Inflammatory macrophage treated with lipopolysaccharide for 4 hours (primary cell): ENCODE measurements around the gene STAT5A.
"Not testable (repeated sequence)": the region's sequence is repeated elsewhere in the genome, so short reads cannot be mapped to it uniquely, and the experiment has no call there.

ENCODE experiments used
- DNase-seq: peaks from one replicate; pipeline ENCODE4 v3.0.0-alpha.2; 2020

The STAT5A gene

GRCh38 chr17:42286411-42287221 is 1.7 kb upstream of the STAT5A start:
- peak; percentile 41 for DNase-seq

GRCh38 chr17:42287305-42287976 is 857 bp upstream of the STAT5A start:
- peak; percentile 64 for DNase-seq

DNA sequence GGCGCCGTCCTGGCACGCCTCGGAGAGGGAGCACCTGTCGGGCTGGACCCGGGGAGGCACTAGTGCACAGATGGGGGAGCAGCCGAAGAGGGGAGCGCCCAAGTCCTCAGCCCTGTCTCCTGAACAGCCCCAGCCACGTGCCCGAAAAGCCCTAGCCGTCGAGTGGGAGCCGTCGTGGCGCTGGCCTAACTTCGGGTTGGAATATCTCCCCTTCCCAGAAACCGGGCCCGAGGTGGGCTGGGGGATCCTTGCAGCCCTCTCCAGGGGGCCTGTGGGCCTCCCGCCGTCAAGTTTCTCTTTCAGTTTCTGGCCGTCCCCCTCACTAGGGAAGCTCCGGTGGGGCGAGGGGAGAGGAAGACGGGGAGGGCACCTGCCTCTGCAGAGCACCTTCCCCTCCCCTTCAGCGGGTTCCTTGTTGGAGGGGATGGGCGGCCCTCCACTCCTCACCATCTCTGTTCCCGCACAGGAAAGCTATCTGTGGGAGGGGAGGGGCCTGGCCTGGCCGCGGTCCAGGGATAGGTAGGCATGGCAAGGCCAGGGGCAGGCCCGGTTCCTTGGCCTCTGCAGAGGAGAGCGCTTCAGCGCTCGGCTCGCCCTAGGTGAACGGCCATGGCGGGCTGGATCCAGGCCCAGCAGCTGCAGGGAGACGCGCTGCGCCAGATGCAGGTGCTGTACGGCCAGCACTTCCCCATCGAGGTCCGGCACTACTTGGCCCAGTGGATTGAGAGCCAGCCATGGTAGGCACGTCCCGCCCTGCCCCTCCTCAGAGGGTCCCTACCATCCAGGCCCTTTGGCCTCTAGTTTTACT is 709 bp downstream of the STAT5A start:
- peak; percentile 29 for DNase-seq

- DNase-seq: peak; percentile 69
Observed at GRCh38 chr17:42289611-42290181, 1.4 kb downstream of the STAT5A start.

DNA sequence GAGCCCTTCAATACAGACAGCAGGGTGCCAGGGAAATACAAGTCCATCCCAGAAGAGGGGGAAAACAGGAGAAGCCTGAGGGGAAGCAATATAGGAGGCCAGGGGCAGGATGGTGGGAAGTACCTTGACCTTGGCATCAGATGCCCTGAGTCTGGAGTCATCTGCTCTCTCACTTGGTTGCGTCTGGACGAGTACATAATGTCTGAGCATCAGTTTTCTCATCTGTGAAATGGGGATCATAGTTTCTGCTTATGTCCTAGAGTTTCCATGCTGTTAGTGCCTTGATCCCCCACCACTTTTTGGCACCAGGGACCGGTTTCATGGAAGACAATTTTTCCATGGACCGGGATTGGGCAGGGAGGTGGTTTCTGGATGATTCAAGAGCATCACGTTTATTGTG is 2.3 kb downstream of the STAT5A start:
- no peak for DNase-seq

DNA sequence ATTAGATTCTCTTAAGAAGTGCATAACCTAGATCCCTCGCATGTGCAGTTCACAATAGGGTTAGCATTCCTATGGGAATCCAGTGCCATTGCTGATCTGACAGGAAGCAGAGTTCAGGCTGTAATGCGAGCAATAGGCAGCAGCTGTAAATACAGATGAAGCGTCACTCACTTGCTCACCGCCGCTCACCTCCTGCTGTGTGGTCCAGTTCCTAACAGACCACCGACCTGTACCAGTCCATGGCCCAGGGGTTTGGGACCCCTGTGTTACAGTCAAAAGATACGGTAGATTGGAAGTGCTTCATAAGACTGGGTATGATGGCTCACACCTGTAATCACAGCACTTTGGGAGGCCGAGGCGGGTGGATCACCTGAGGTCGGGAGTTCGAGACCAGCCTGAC is 2.8 kb downstream of the STAT5A start:
- no peak for DNase-seq

- DNase-seq: peak; percentile 30
Observed at GRCh38 chr17:42294469-42295398, 6.4 kb downstream of the STAT5A start.

- DNase-seq: no peak
Observed at GRCh38 chr17:42296012-42296411, 7.7 kb downstream of the STAT5A start.

- not testable (repeated sequence) for DNase-seq
Observed at GRCh38 chr17:42297775-42298174, 9.5 kb downstream of the STAT5A start.

- not testable (repeated sequence) for DNase-seq
Observed at GRCh38 chr17:42299361-42299760, 11.1 kb downstream of the STAT5A start.

DNA sequence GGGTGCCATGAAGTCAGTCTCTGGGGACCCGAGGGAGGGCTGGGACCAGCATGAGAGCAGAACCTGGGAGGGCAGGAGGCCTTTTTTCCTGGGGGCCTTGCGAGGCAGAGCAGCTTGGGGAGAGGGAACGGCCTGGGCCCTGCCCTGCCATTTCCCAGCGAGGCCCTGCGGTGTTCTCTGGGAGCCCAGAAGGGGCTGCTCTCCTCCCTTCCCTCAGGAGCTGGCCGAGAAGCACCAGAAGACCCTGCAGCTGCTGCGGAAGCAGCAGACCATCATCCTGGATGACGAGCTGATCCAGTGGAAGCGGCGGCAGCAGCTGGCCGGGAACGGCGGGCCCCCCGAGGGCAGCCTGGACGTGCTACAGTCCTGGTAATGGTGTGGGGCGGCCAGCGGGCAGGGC is 11.6 kb downstream of the STAT5A start:
- not testable (repeated sequence) for DNase-seq

GRCh38 chr17:42301022-42301421 is 12.7 kb downstream of the STAT5A start:
- no peak for DNase-seq

DNA sequence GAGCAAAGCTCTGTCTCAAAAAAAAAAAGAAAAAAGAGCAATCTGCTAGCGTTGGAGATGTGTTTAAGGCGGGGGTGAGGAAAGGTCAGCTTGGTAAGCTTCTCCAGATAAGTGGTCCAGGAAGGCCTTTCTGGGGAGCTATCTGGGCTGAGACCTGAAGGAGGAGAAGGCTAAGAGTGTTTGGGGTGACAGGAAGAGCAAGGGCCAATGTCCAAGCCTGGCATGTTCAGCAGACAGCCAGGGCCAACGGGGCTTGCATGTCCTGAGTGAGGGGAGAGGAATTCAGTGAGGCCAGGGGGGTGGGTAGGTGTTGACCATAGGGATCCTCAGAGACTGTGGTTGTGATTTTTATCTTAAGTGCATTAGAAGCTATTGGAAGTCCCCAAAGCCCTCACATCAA is 15.4 kb downstream of the STAT5A start:
- DNase-seq: no peak

DNA sequence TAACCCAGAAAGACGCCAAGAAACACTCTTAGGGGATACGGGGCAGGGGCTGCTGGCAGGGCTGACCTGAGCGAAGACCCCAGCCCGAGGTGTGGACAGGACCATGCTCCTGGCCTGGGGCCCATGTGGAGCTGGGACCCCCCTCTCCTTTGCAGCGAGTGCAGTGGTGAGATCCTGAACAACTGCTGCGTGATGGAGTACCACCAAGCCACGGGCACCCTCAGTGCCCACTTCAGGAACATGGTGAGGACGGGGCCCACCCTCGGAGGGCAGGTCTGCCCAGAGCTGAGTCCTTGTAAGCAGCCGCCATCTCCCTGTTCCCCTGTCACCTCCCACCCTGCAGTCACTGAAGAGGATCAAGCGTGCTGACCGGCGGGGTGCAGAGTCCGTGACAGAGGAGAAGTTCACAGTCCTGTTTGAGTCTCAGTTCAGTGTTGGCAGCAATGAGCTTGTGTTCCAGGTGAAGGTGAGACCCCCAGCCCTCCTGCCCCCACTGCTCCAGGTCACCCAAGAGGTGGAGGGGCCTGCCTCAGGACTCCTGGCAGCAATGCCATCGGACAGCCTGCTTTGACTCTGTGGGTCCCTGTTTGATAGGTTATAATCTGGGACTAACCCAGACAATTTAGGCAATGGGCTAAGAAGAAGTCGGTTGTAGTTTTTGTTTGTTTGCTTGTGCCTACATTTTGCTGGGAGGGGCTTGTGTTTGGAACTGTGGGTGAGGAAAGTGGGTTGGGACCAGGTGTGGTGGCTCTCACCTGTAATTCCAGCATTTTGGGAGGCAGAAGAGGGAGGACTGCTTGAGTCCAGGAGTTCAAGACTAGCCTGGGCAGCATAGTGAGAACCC is 16.1 kb downstream of the STAT5A start:
- no peak for DNase-seq

DNA sequence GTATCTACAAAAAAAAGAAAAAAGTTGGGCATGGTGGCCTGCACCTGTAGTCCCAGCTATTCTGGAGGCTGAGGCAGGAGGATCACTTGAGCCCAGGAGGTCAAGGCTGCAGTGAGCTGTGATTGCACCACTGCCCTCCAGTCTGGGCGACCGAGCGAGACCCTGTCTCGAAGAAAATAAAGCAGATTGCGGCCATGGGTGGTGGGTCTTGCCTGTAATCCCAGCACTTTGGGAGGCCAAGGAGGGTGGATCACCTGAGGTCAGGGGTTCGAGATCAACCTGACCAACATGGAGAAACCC is 16.7 kb downstream of the STAT5A start:
- not testable (repeated sequence) for DNase-seq

- DNase-seq: no peak
Observed at GRCh38 chr17:42305543-42306384, 17.5 kb downstream of the STAT5A start.

DNA sequence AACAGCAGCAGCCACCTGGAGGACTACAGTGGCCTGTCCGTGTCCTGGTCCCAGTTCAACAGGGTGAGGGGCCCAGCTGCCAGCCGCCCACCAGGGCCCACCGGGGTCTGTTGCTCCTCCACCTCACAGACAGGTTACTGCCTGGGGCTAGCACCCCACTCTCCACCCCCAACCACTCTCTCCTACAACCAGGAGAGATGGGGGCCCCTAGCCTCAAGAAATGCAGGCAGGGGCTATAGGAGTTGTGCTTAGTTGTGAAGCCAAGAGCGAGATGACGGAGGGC is 18.0 kb downstream of the STAT5A start:
- DNase-seq: no peak

GRCh38 chr17:42307362-42307927 is 19.1 kb downstream of the STAT5A start:
- no peak for DNase-seq

DNA sequence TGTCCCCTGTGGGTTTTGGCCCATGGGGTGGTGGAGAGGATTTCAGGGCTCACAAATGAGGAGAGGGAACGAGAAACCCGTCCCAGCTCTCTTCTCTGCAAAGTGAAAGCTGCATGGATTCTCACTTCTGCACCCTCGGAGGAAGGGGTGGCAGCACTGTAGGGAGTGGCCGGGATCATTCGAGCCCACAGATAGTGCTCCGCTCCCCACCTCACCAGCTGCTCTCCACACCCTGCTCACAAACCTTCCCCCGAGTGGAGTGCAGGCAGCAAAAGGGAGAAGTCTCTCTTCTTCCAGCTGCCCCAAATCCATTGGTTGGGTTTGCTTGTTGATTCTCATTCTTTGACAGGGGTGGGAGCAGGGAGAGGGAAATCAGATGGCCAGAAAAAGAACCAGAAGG is 20.1 kb downstream of the STAT5A start:
- no peak for DNase-seq

- no peak for DNase-seq
Observed at GRCh38 chr17:42309142-42309541, 20.8 kb downstream of the STAT5A start.
